Epithelial cell of prostate (primary cell): Measurements from ENCODE around the gene OTUD5.
"Not testable (repeated sequence)": the region's sequence is repeated elsewhere in the genome, so short reads cannot be mapped to it uniquely, and the experiment has no call there.

ENCODE experiments used
- DNase-seq: peaks from one replicate; pipeline ENCODE4 v3.0.0-alpha.2; 2011; ENCODE audit warnings: low read depth, low spot score
- H3K27ac ChIP-seq: fragments of 450-650 bp; 2 replicates; pipeline ENCODE4 v1.5.1; 2017; ENCODE audit warnings: mild to moderate bottlenecking

OTUD5 gene

GRCh38 chrX:48891402-48892288 lies 65.8 kb downstream of the OTUD5 start:
- peak overlapping the region; percentile 59 for H3K27ac ChIP-seq
- no peak for DNase-seq

- DNase-seq = no peak
- H3K27ac ChIP-seq = peak overlapping the region; percentile 59
These were observed 66.4 kb downstream of the OTUD5 start for GRCh38 chrX:48890934-48891401.

- DNase-seq = no peak
- peak overlapping the region; percentile 59 for H3K27ac ChIP-seq
These were observed 67.0 kb downstream of the OTUD5 start for GRCh38 chrX:48890296-48890925.

GRCh38 chrX:48886586-48886985 lies 70.8 kb downstream of the OTUD5 start:
- not testable (repeated sequence) for DNase-seq

GRCh38 chrX:48883729-48884128 lies 73.7 kb downstream of the OTUD5 start:
- H3K27ac ChIP-seq = no peak overlapping the region
- DNase-seq = no peak

More at GRCh38 chrX:48886586-48886985, 70.8 kb downstream of the OTUD5 start:
- not testable (repeated sequence) for H3K27ac ChIP-seq

DNA sequence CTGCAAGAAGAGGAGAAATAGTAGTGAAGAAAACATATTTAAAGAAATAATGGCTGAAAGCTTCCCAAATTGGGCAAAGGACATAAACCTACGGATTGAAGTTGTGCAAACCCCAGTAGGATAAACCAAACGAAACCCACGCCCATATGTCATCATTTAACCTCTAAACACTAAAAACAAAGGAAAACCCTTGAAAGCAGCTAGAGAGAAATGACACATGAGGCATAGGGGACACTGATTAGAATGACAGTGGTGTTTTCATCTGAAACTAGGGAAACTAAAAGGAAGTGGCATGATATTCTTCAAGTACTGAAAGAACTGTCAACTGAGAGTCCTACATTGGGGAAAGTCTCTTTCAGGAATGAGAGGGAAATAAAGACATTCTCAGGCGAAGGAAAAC lies 80.5 kb downstream of the OTUD5 start:
- not testable (repeated sequence) for DNase-seq, H3K27ac ChIP-seq
